H1 (cell line): ENCODE results near the gene MTARC2. TPM values are rescaled to one million over a fixed set of nuclear protein-coding genes. Genes with fewer than 3 reads are reported as not detected.

Experiments
- CTCF ChIA-PET: fragments of 300-600 bp; sonication (Branson Sonifier 250); formaldehyde crosslinking; loops from one replicate; lab custom pipeline; 2021; ENCODE audit not compliant: partially characterized antibody; lab: Charles Lee
- POLR2A ChIA-PET: fragments of 300-600 bp; sonication (Branson Sonifier 250); formaldehyde crosslinking; loops from one replicate; lab custom pipeline; 2021; ENCODE audit warnings: inconsistent platforms; ENCODE audit not compliant: partially characterized antibody; lab: Charles Lee
- DNase-seq, 2 experiments: peaks; one replicate each; pipeline versions ENCODE4 v3.0.0 to v3.0.0-alpha.2; 2010 to 2022; ENCODE audit warnings: low spot score in 2 of 2, low read depth in 1 of 2, mixed read lengths in 1 of 2
- FAIRE-seq: peaks from 2 replicates; lab custom pipeline; 2011; peaks lifted over from hg19 to GRCh38; lab: Jason Lieb, UNC
- H2AFZ ChIP-seq: 2 replicates; pipeline ENCODE4 v1.8.1; 2012; ENCODE audit warnings: low read length, inconsistent platforms
- H2AK5ac ChIP-seq: 2 replicates; pipeline ENCODE4 v1.6.1; 2013; ENCODE audit warnings: low read depth, low read length
- H2BK120ac ChIP-seq: replicated peaks from 2 replicates; pipeline ENCODE3; 2013; ENCODE audit warnings: low read depth, low read length, inconsistent platforms
- H2BK12ac ChIP-seq: 2 replicates; pipeline ENCODE4 v1.6.1; 2013; ENCODE audit warnings: low read depth, low read length
- H2BK15ac ChIP-seq: 2 replicates; pipeline ENCODE4 v1.6.1; 2013; ENCODE audit warnings: low read length
- H2BK20ac ChIP-seq: 2 replicates; pipeline ENCODE4 v1.6.1; 2013; ENCODE audit warnings: low read length
- H2BK5ac ChIP-seq: 2 replicates; pipeline ENCODE4 v1.6.1; 2013; ENCODE audit warnings: low read depth, low read length
- H3K14ac ChIP-seq: 2 replicates; pipeline ENCODE4 v1.6.1; 2013; ENCODE audit warnings: inconsistent platforms; ENCODE audit not compliant: insufficient read length
- H3K18ac ChIP-seq: 2 replicates; pipeline ENCODE4 v1.6.1; 2013; ENCODE audit warnings: low read length; ENCODE audit errors: extremely low read depth
- H3K23ac ChIP-seq: 2 replicates; pipeline ENCODE4 v1.6.1; 2013; ENCODE audit warnings: inconsistent platforms; ENCODE audit not compliant: insufficient read length
- H3K23me2 ChIP-seq: 2 replicates; pipeline ENCODE4 v1.6.1; 2013; ENCODE audit warnings: low read depth, low read length
- H3K27ac ChIP-seq: 2 replicates; pipeline ENCODE4 v1.6.1; 2011; ENCODE audit warnings: low read depth, low read length, inconsistent platforms
- H3K27me3 ChIP-seq, 4 experiments: replicated peaks in 1 of 4; 1 replicate in 1 of 4; 2 replicates in 3 of 4; pipeline versions ENCODE4 v1.6.1 to v1.8.1; 2011 to 2013; ENCODE audit warnings: low read length in 3 of 4, mild to moderate bottlenecking in 3 of 4, inconsistent platforms in 2 of 4, mixed read lengths in 2 of 4, moderate library complexity in 1 of 4; ENCODE audit not compliant: control insufficient read depth in 3 of 4, insufficient read depth in 3 of 4; ENCODE audit errors: extremely low read depth in 1 of 4
- H3K36me3 ChIP-seq, 4 experiments: 2 replicates each; pipeline versions ENCODE4 v1.6.1 to v1.8.1; 2011 to 2013; ENCODE audit warnings: mild to moderate bottlenecking in 4 of 4, low read length in 3 of 4, moderate library complexity in 2 of 4, control low read depth in 1 of 4, inconsistent platforms in 1 of 4; ENCODE audit not compliant: insufficient read depth in 4 of 4, control insufficient read depth in 2 of 4
- H3K4ac ChIP-seq: replicated peaks from 2 replicates; pipeline ENCODE3; 2013; ENCODE audit warnings: low read length, low read depth, mixed read lengths, inconsistent platforms; ENCODE audit not compliant: insufficient read length
- H3K4me1 ChIP-seq, 4 experiments: replicated peaks in 1 of 4; 1 replicate in 1 of 4; 2 replicates in 3 of 4; pipeline versions ENCODE4 v1.6.1 to v1.8.1; 2011 to 2013; ENCODE audit warnings: low read length in 3 of 4, inconsistent platforms in 2 of 4, mixed read lengths in 1 of 4; ENCODE audit not compliant: insufficient read depth in 4 of 4, control insufficient read depth in 3 of 4
- H3K4me2 ChIP-seq, 2 experiments: 2 replicates each; pipeline versions ENCODE4 v1.6.1 to v1.8.1; 2011 to 2013; ENCODE audit warnings: low read depth in 2 of 2, low read length in 2 of 2, control low read depth in 1 of 2, inconsistent platforms in 1 of 2, mild to moderate bottlenecking in 1 of 2; ENCODE audit not compliant: insufficient read depth in 1 of 2
- H3K4me3 ChIP-seq, 4 experiments: fragments of 200-600, 300-600 bp in 1 of 4; sonication (generic), shearing (Covaris generic), sonication (Bioruptor Twin) in 1 of 4; 2 replicates each; pipeline versions ENCODE4 v1.5.1 to v1.8.1; 2011 to 2016; ENCODE audit warnings: low read length in 4 of 4, low read depth in 3 of 4, control low read depth in 2 of 4, inconsistent platforms in 2 of 4, mild to moderate bottlenecking in 2 of 4, mixed read lengths in 1 of 4, moderate library complexity in 1 of 4; ENCODE audit not compliant: insufficient read depth in 2 of 4; ENCODE audit errors: extremely low read depth in 1 of 4
- H3K56ac ChIP-seq: replicated peaks from 2 replicates; pipeline ENCODE3; 2013; ENCODE audit warnings: low read depth, mild to moderate bottlenecking, mixed read lengths, low read length, inconsistent platforms; ENCODE audit not compliant: insufficient read length
- H3K79me1 ChIP-seq: 2 replicates; pipeline ENCODE4 v1.6.1; 2013; ENCODE audit warnings: low read depth, low read length, control low read depth
- H3K79me2 ChIP-seq, 2 experiments: 2 replicates each; pipeline versions ENCODE4 v1.6.1 to v1.8.1; 2012 to 2013; ENCODE audit warnings: low read length in 2 of 2, mild to moderate bottlenecking in 2 of 2, inconsistent platforms in 1 of 2; ENCODE audit not compliant: insufficient read depth in 2 of 2, control insufficient read depth in 1 of 2
- H3K9ac ChIP-seq, 4 experiments: replicated peaks in 1 of 4; 1 replicate in 1 of 4; 2 replicates in 3 of 4; pipeline versions ENCODE4 v1.6.1 to v1.8.1; 2011 to 2013; ENCODE audit warnings: low read depth in 3 of 4, low read length in 3 of 4, control low read depth in 2 of 4, mild to moderate bottlenecking in 2 of 4, moderate library complexity in 2 of 4, inconsistent platforms in 1 of 4; ENCODE audit errors: extremely low read depth in 1 of 4
- H3K9me3 ChIP-seq, 2 experiments: 2 replicates each; pipeline versions ENCODE4 v1.6.1 to v1.8.1; 2012 to 2013; ENCODE audit warnings: mild to moderate bottlenecking in 2 of 2, moderate library complexity in 2 of 2, control low read depth in 1 of 2, inconsistent platforms in 1 of 2, low read depth in 1 of 2, low read length in 1 of 2, mixed read lengths in 1 of 2; ENCODE audit not compliant: insufficient read depth in 2 of 2
- H4K20me1 ChIP-seq, 2 experiments: replicated peaks in 1 of 2; 2 replicates each; pipeline versions ENCODE3 to v1.8.1; 2011 to 2013; ENCODE audit warnings: inconsistent platforms in 2 of 2, low read length in 2 of 2, mild to moderate bottlenecking in 1 of 2; ENCODE audit not compliant: insufficient read depth in 2 of 2, control insufficient read depth in 1 of 2
- H4K5ac ChIP-seq: 2 replicates; pipeline ENCODE4 v1.6.1; 2013; ENCODE audit warnings: low read length, low read depth, mixed read lengths, inconsistent platforms; ENCODE audit not compliant: insufficient read length
- H4K8ac ChIP-seq: 2 replicates; pipeline ENCODE4 v1.8.0; 2013; ENCODE audit warnings: mild to moderate bottlenecking, moderate library complexity, low read length, inconsistent platforms; ENCODE audit not compliant: insufficient read depth; ENCODE audit errors: extremely low read depth
- H4K91ac ChIP-seq: replicated peaks from 2 replicates; pipeline ENCODE3; 2013; ENCODE audit warnings: low read length, mixed read lengths, inconsistent platforms; ENCODE audit not compliant: insufficient read length
- ASH2L ChIP-seq: fragments of 200-600, 300-600 bp; sonication (generic); IDR thresholded peaks from one replicate; pipeline ENCODE4 v1.7.1; 2017; ENCODE audit warnings: low read length
- EZH2 ChIP-seq: fragments of 200-600 bp; sonication (generic); IDR thresholded peaks from 2 replicates; pipeline ENCODE4 v1.7.1; 2012; ENCODE audit warnings: low read depth, mild to moderate bottlenecking, moderate library complexity, low read length, inconsistent platforms; ENCODE audit not compliant: severe bottlenecking
- JUND ChIP-seq: IDR thresholded peaks from 2 replicates; pipeline ENCODE4 v1.6.1; 2011; ENCODE audit warnings: mild to moderate bottlenecking, improper control_type of control experiment, low read length
- NANOG ChIP-seq: IDR thresholded peaks from 2 replicates; pipeline ENCODE4 v1.6.1; 2011; ENCODE audit warnings: low read length, low read depth, mild to moderate bottlenecking, inconsistent platforms; ENCODE audit not compliant: insufficient read depth, poor library complexity, severe bottlenecking
- POLR2AphosphoS5 ChIP-seq: IDR thresholded peaks from 2 replicates; pipeline ENCODE4 v1.6.1; 2011; ENCODE audit warnings: low read depth, low read length
- RAD21 ChIP-seq, 2 experiments: IDR thresholded peaks in 1 of 2; conservative IDR thresholded peaks in 1 of 2; 2 replicates each; pipeline ENCODE4 v1.6.1; 2011; ENCODE audit warnings: low read depth in 2 of 2, low read length in 2 of 2, improper control_type of control experiment in 1 of 2, inconsistent platforms in 1 of 2, mild to moderate bottlenecking in 1 of 2, moderate library complexity in 1 of 2
- SUZ12 ChIP-seq: fragments of 200-600 bp; sonication (generic); IDR thresholded peaks from 2 replicates; pipeline ENCODE4 v1.6.1; 2012; ENCODE audit warnings: mild to moderate bottlenecking, inconsistent platforms, low read length, moderate library complexity, mixed read lengths
- TAF1 ChIP-seq: IDR thresholded peaks from 2 replicates; pipeline ENCODE4 v1.6.1; 2011; ENCODE audit warnings: mild to moderate bottlenecking, low read depth, low read length
- TCF12 ChIP-seq: IDR thresholded peaks from 2 replicates; pipeline ENCODE4 v1.6.1; 2011; ENCODE audit warnings: low read depth, mild to moderate bottlenecking, low read length
- WGBS, 2 experiments: shearing (Covaris generic) in 1 of 2; methylation state at CpG; one replicate each; pipeline versions ENCODE4 v1.1.6 to v1.1.7; 2013 to 2015; ENCODE audit warnings: low lambda C conversion rate in 2 of 2, mixed read lengths in 2 of 2, inconsistent platforms in 1 of 2, low coverage in 1 of 2, missing lambda C conversion rate in 1 of 2; ENCODE audit not compliant: insufficient replicate concordance in 2 of 2, insufficient coverage in 1 of 2, insufficient read length in 1 of 2; ENCODE audit errors: extremely low coverage in 1 of 2, missing lambda C conversion rate in 1 of 2; 5-methylcytosine and 5-hydroxymethylcytosine counted together
- polyA plus RNA-seq, 7 experiments: library from polyadenylated mRNA; depleted of rRNA in 3 of 7; stranded (reverse) in 5 of 7; unstranded in 2 of 7; fragments of >200 nt in 5 of 7; fragments of 200-250 nt in 2 of 7; gene quantifications; 1 replicate in 5 of 7; 2 replicates in 1 of 7; 4 replicates in 1 of 7; pipeline versions ENCODE4 v1.2.1 to v1.2.3, GENCODE V29; 2011 to 2013; ENCODE audit warnings: missing spikeins in 2 of 7, mixed read lengths in 2 of 7
- total RNA-seq: library from RNA; stranded (reverse); fragmentation: NEBNext Ultra II Directional; extraction: Animal tissue kit (Norgen Biotek cat#: 25700); gene quantifications from 2 replicates; pipeline ENCODE4 v1.2.1, GENCODE V29; 2021
- TF ChIP-seq, protein P1 (sequence below): IDR thresholded peaks from 2 replicates; pipeline ENCODE4 v1.6.1; 2012; ENCODE audit warnings: low read length, inconsistent platforms

Gene MTARC2
- total and polyA plus RNA-seq, 2 of the 8 experiments (the other 6 are each of a cell fraction or from before 2014, with no cell fraction given), result 7.2 to 7.9 TPM

GRCh38 chr1:220727519-220727918 lies 20.6 kb upstream of the MTARC2 start:
- no peaks in the 10 kb centered on the region for H3K4me1 ChIP-seq
- H2BK5ac ChIP-seq, result no peak overlapping the region
- H3K9ac ChIP-seq, result no peak overlapping the region
- H4K8ac ChIP-seq, result no peak overlapping the region
- no peaks in the 10 kb centered on the region for H3K9me3 ChIP-seq
- H3K27me3 ChIP-seq, result no peaks in the 10 kb centered on the region
- no peaks in the 10 kb centered on the region for H3K36me3 ChIP-seq
- no peak overlapping the region for H3K4me2 ChIP-seq
- H3K79me2 ChIP-seq, result no peaks in the 10 kb centered on the region
- H2BK15ac ChIP-seq, result no peak overlapping the region
- H3K23ac ChIP-seq, result no peak overlapping the region
- H2BK12ac ChIP-seq, result no peak overlapping the region
- 86% methylated on average over 1 of the region's 1 CpG; no CpG with 5 or more reads in 1 of the 2 experiments for WGBS, 2 experiments
- H4K91ac ChIP-seq, result no peak overlapping the region
- TF ChIP-seq ASH2L (no peak), JUND (no peak), POLR2AphosphoS5 (no peak), TCF12 (no peak), RAD21 (IDR thresholded peaks at IDR 0.05 in 1 of 2, conservative IDR thresholded peaks at IDR 0.05 in 1 of 2; ENCODE audit: low read depth in 2 of 2, low read length in 2 of 2) (no peak), SUZ12 (no peak), NANOG (no peak), EZH2 (no peak), TAF1 (no peak)
- TF ChIP-seq, protein P1, sequence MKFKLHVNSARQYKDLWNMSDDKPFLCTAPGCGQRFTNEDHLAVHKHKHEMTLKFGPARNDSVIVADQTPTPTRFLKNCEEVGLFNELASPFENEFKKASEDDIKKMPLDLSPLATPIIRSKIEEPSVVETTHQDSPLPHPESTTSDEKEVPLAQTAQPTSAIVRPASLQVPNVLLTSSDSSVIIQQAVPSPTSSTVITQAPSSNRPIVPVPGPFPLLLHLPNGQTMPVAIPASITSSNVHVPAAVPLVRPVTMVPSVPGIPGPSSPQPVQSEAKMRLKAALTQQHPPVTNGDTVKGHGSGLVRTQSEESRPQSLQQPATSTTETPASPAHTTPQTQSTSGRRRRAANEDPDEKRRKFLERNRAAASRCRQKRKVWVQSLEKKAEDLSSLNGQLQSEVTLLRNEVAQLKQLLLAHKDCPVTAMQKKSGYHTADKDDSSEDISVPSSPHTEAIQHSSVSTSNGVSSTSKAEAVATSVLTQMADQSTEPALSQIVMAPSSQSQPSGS, result no peak
- TF ChIP-seq, all 59 proteins: peak for 0
- Histone ChIP-seq H4K5ac (no peak overlapping the region), H3K56ac (no peak overlapping the region), H3K18ac (no peak overlapping the region), H4K20me1 (no peaks in the 10 kb centered on the region), H2AFZ (no peak overlapping the region), H3K23me2 (no peaks in the 10 kb centered on the region), H2AK5ac (no peak overlapping the region), H3K27ac (no peak overlapping the region), H3K4ac (no peak overlapping the region), H3K14ac (no peak overlapping the region), H3K79me1 (no peaks in the 10 kb centered on the region), H2BK20ac (no peak overlapping the region), H2BK120ac (no peak overlapping the region), H3K4me3 (no peak overlapping the region)
- DNase-seq (no peak), FAIRE-seq (no peak)
- ChIA-PET CTCF (interaction anchor here (0.7 to 4.1 kb wide), 15 partner anchors 8 to 614 kb away, joined by 3 to 36 read pairs (median 6); partner anchors contain the start of genes C1orf115, MTARC1 and MTARC2), POLR2A (no interaction called here)
